Activated CD4-positive, alpha-beta T cell treated with anti-CD3 and anti-CD28 coated beads, Interleukin-2, amount 50 U/mL, for 1 hour (primary cell): ENCODE measurements around the gene MAST2.

Experiments used
- DNase-seq: peaks from one replicate; pipeline ENCODE4 v3.0.0-alpha.2; 2020

The MAST2 gene

DNA sequence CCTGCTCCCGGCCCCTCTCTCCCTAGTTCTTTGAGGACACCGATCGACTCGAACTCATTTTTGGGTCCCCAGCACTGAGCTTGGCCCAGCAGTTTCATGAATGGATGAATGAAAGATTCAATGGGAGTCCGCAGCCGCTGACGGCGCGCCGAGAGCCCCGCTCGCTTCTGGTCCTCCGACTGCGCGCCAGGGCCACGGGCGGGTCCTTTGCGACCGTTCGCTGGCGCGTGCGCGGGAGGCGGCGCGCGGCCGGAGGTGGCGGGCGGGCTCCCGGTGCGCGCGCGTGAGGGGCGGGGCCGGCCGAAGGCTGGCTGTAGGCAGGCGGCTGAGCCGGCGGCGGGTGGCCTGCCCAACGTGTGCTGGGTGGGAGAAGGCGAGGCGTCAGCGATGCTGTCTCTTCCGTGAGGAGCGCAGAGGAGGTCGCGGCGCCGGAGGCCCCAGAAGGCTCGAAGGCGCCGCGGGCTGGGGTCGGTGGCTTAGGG, at the start of gene MAST2:
Gene MAST2 (plus strand): TSS at position 314 of the 482 bp plus-strand sequence. CDS start 284 bp downstream, outside the sequence.
- DNase-seq: peak; percentile 78

DNA sequence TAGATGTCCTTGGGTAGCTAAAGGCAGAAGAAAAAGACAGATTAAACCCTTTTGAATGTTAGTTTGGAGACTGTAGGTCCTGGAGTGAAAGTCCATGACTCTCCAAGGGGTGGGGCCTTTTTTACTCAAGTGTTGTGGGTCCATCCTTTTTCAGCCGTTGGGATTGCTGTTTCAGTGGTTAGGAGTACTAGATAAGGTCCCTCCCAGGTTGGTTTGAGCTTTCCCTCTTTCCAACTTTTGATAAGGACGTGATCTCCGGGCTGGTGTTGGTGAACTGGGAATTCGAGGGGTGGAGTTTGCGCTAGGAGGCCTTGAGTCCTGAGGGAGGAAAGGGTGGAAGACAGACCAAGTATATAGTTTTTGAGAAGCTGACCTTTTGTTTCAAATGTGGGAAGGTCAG, 47.7 kb upstream of the MAST2 start:
- no peak for DNase-seq

- no peak for DNase-seq
Observed at GRCh38 chr1:45762291-45762690, 41.1 kb upstream of the MAST2 start.

GRCh38 chr1:45765999-45766792, 37.2 kb upstream of the MAST2 start:
- no peak for DNase-seq

GRCh38 chr1:45767035-45767434, 36.4 kb upstream of the MAST2 start:
- DNase-seq: no peak

DNA sequence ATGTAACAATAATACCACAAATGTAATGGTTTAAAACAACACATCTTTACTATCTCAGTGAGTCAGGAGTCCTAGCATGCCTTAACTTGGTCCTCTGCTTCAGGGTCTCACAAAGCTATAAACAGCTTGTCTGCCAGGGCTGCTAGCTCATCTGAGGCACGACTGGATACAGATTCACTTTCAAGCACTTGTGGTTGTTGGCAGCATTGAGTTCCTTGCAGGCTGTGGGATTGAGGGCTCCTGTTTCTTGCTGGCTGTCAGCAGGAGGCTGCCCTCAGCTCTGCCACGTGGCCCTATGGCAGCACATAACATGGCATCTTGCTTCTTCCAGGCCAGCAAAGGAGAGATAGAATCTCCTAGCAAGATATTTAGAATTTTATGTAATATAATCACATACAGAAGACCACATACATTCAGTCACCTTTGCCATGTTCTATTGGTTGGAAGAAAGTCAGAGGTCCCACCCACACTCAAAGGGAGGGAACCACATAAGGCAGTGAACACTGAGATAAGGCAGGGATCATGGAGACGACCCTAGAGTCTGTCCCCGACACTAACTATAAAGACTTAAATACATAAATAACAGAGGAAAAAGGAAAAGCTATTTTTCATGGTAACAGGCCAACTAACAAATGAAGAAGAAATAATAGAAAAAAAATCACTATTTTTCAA, 34.0 kb upstream of the MAST2 start:
- DNase-seq: no peak

DNA sequence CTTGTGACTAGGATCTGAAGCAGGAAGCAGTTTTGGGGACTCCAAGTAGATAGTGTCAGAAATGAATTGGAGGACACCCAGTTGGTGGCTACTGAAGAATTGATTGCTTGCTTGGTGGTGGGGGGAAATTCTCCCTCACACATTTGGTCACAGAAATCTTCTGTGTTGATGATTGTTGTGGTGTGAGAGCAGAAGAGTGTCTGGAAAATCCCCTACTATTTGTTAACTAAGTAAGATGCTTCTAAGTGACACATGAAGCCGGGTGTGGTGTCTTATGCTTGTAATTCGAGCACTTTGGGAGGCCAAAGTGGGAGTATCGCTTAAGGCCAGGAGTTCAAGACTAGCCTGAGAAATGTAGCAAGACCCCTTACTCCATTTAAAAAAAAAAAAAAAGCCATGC, 30.4 kb upstream of the MAST2 start:
- no peak for DNase-seq

- DNase-seq: no peak
Observed at GRCh38 chr1:45775794-45776193, 27.6 kb upstream of the MAST2 start.

- DNase-seq: peak; percentile 2
Observed at GRCh38 chr1:45785583-45785982, 17.8 kb upstream of the MAST2 start.

GRCh38 chr1:45787905-45788304, 15.5 kb upstream of the MAST2 start:
- no peak for DNase-seq

GRCh38 chr1:45789601-45790000, 13.8 kb upstream of the MAST2 start:
- no peak for DNase-seq

DNA sequence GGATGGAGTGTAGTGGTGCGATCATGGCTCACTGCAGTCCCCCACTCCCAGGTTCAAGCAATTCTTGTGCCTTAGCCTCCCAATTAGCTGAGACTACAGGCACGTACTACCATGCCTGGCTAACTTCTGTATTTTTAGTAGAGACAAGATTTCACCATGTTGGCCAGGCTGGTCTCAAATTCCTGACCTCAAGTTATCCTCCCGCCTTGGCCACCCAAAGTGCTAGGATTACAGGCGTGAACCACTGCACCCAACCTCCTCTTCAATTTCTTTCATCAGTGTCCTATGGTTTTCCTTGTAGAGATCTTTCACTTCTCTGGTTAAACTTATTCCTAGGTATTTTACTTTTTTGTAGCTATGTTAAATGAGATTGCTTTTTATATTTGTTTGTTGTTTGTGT, 10.7 kb upstream of the MAST2 start:
- DNase-seq: no peak

- no peak for DNase-seq
Observed at GRCh38 chr1:45793942-45794604, 9.3 kb upstream of the MAST2 start.

DNA sequence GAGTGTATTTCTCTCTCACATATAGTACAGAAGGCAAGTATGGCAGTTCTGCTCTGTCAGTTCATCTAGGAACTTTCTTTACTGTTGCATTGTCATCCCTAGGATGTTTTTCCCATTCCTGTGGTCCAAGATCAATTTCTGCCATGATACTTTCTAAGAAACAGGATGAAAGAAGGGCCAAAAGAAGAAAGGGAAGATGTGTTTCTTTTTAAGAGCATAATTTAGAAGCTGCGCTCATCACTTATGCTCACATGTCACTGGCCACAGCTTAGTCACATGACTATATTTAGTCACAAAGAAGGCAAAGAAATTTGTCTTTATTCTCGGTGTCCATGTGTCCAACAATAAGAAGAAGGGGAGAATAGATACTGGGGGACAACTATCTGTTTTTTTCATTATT, 7.0 kb upstream of the MAST2 start:
- DNase-seq: no peak

- DNase-seq: no peak
Observed at GRCh38 chr1:45796946-45797345, 6.5 kb upstream of the MAST2 start.

DNA sequence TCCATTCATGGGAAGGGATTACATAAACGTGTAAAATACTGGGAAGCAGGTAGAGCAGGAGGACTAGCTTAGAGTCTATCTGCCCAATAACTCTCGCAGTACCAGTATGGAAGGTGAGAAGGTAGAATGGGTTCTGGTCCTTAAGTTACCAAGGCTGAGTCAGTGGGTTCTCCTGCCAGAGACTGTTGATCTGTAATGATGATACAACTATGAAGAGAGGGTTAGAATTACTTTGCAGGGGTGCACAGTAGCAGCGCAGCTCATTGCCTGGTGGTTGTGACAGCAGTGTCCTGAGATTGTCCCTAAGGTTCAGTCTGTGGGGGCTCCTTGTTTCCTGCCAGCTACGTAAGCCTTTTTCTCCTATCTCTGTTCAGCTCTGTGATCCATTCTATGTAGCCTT, 2.5 kb upstream of the MAST2 start:
- DNase-seq: no peak

DNA sequence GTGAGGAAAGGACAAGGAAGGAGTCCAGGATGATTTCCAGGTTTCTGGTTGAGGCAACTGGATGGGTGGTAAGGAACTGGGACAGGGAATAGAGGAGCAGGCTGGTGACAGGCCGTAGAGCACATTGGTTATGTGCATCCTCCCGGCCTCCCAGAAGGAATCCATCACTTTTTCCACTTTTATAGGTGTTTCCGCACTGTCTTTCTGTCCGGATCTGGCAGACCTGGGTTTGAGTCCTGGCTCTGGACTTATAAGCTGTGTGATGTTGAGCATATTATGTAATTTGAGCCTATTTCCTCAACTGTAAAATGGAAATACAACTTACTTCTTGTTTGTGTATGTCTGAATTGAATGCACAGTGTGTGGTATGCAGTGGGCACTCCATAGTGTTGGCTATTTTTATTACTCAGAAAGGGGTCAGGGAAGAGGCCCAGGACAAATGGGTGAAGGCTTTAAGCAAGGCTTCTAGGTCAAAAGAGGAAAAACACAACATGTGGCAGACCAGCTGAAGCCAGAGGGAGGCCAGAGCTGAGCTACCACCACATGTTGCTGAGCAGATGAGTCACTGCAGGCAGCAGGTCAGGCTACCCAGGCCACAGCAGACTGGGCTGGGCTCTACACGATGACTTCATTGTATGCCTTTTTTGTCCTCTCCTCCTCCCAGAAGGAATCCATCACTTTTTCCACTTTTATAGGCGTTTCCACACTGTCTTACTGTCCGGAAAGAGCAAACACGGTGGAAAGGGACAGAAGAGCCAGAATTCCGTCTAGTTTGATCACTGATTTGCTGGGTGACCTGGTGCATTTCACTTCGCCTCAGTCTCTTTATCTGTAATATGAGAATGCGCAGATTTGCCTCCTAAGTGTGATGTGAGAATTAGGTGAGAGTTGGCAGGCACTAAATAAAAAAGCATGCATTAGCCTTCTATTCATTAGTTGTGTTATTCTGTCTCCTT, 791 bp upstream of the MAST2 start:
- DNase-seq: no peak

- peak; percentile 10 for DNase-seq
Observed at GRCh38 chr1:45803781-45804668, 613 bp downstream of the MAST2 start.

- DNase-seq: no peak
Observed at GRCh38 chr1:45804669-45804969, 1.2 kb downstream of the MAST2 start.

DNA sequence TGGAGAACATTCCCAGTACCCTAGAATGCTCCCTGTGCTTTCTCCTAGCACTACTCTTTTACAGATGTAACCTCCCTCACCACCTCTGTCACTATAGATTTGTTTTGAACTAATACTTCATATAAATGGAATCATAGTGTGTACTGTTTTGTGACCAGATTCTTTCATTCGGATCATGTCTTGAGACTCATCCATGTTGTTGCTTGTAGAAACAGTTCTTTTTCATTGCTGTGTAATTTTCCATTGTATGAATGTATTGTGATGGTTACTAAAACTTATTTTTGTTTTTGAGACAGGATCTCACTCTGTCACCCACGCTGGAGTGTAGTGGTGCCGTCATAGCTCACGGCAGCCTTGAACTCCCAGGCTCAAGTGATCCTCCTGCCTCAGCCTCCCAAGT, 2.7 kb downstream of the MAST2 start:
- no peak for DNase-seq

DNA sequence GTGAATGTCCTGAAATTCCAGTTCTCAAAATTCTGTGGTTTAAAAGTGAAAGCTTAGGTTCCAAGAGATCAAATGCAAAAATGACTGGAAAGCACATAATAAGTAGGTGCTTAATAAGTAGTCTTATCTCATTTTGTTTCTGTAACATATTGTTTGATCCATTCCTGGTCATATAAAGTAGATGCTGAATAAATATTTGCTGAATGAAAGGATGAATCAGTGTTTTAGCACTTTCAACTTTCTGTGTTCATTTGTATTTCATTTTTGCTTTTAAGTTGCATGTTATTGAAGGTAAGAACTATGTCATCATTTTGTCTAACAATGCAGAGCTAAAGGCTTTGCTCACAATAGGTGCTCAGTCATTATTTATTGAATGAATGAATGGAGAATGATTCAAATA, 6.3 kb downstream of the MAST2 start:
- no peak for DNase-seq

GRCh38 chr1:45814776-45815175, 11.4 kb downstream of the MAST2 start:
- DNase-seq: no peak
